Panc1 (cell line): ENCODE measurements around the gene GMDS. TPM values are rescaled to one million over a fixed set of nuclear protein-coding genes. Genes with fewer than 3 reads are reported as not detected.

Source experiments
- ATAC-seq: fragments of 200-7000 bp; cut with Tn5 transposase; 2 replicates; pipeline ENCODE4 v1.9.1; 2020; ENCODE audit warnings: mild to moderate bottlenecking, moderate library complexity
- BruUV-seq: library from RNA; stranded (reverse); fragments of 400-500 nt; replicated peaks from 2 replicates; lab custom pipeline; 2021; lab: Mats Ljungman, UMichigan
- CTCF ChIA-PET: fragments of 300-600 bp; sonication (Branson Sonifier 250); formaldehyde crosslinking; loops from one replicate; lab custom pipeline; 2022; ENCODE audit warnings: antibody characterized with exemption; lab: Charles Lee
- POLR2A ChIA-PET: fragments of 300-600 bp; sonication (Branson Sonifier 250); formaldehyde crosslinking; loops from one replicate; lab custom pipeline; 2022; ENCODE audit warnings: antibody characterized with exemption; lab: Charles Lee
- DNase-seq: peaks from one replicate; pipeline ENCODE4 v3.0.0-alpha.2; 2010; ENCODE audit warnings: low read depth, low spot score
- H3K27ac ChIP-seq: 2 replicates; pipeline ENCODE4 v1.5.1; 2011; ENCODE audit warnings: mild to moderate bottlenecking, low read length, inconsistent platforms
- H3K27me3 ChIP-seq: fragments of 200-500 bp; sonication (Bioruptor generic); 2 replicates; pipeline ENCODE4 v1.6.0; 2014; ENCODE audit warnings: low read length, inconsistent platforms; ENCODE audit not compliant: control insufficient read depth, insufficient read depth
- H3K36me3 ChIP-seq: fragments of 200-500 bp; sonication (Bioruptor generic); 2 replicates; pipeline ENCODE4 v1.5.1; 2014; ENCODE audit warnings: inconsistent platforms, mild to moderate bottlenecking, low read length, moderate library complexity; ENCODE audit not compliant: control insufficient read depth, insufficient read depth
- H3K4me1 ChIP-seq: 2 replicates; pipeline ENCODE4 v1.5.1; 2011; ENCODE audit warnings: inconsistent platforms, mild to moderate bottlenecking, low read length, moderate library complexity; ENCODE audit not compliant: control insufficient read depth, insufficient read depth
- H3K4me3 ChIP-seq, 2 experiments: 2 replicates each; pipeline ENCODE4 v1.5.1; 2011 to 2012; ENCODE audit warnings: low read depth in 2 of 2, low read length in 2 of 2, mild to moderate bottlenecking in 2 of 2, inconsistent platforms in 1 of 2, moderate library complexity in 1 of 2
- H3K9me3 ChIP-seq: fragments of 200-500 bp; sonication (Bioruptor generic); 2 replicates; pipeline ENCODE4 v1.5.1; 2014; ENCODE audit warnings: low read depth, mild to moderate bottlenecking, inconsistent platforms, low read length, moderate library complexity; ENCODE audit not compliant: control insufficient read depth, insufficient read depth
- CTCF ChIP-seq: fragments of 450-650 bp; IDR thresholded peaks from 2 replicates; pipeline ENCODE4 v1.5.1; 2017; ENCODE audit warnings: mild to moderate bottlenecking
- POLR2AphosphoS5 ChIP-seq: IDR thresholded peaks from 2 replicates; pipeline ENCODE4 v1.6.1; 2012; ENCODE audit warnings: mild to moderate bottlenecking, low read depth, low read length, moderate library complexity
- REST ChIP-seq, 2 experiments: IDR thresholded peaks; 2 replicates each; pipeline ENCODE4 v1.6.1; 2011 to 2012; ENCODE audit warnings: low read depth in 2 of 2, control low read depth in 1 of 2, low read length in 1 of 2, mild to moderate bottlenecking in 1 of 2, moderate library complexity in 1 of 2; ENCODE audit not compliant: insufficient read depth in 1 of 2
- SIN3A ChIP-seq: IDR thresholded peaks from 2 replicates; pipeline ENCODE4 v1.6.1; 2012; ENCODE audit warnings: low read depth, mild to moderate bottlenecking, low read length, moderate library complexity, borderline replicate concordance; ENCODE audit not compliant: insufficient read depth
- TCF7L2 ChIP-seq: IDR thresholded peaks from 2 replicates; pipeline ENCODE4 v1.6.1; 2011; ENCODE audit warnings: mild to moderate bottlenecking, low read depth, low read length, inconsistent platforms
- in situ Hi-C: cut with HindIII; loops from 2 replicates; pipeline ENCODE4 v1.10.0; 2016; ENCODE audit warnings: low sequenced_read_pairs, low pct_unique_long_range_greater_than_20kb
- intact Hi-C: fragments of 100-400 bp; cut with micrococcal nuclease; formaldehyde crosslinking; loops from one replicate; pipeline ENCODE4 v1.10.0; 2022; ENCODE audit not compliant: unreplicated experiment
- total RNA-seq: library from RNA; stranded (reverse); gene quantifications from one replicate; pipeline ENCODE4 v1.2.1, GENCODE V29; 2021; ENCODE audit not compliant: unreplicated experiment

Gene GMDS
- total RNA-seq, 1 experiment from 2014 or later = 9.8 TPM

GRCh38 chr6:2188397-2188796, 57.0 kb downstream of the GMDS start:
- ATAC-seq (no peak), DNase-seq (no peak)
- Histone ChIP-seq H3K27ac (no peak overlapping the region), H3K36me3 (no peaks in the 10 kb centered on the region), H3K4me3 (no peak overlapping the region), H3K9me3 (peaks cover 4% of the 10 kb centered on the region; the same call in 1 of the 2 replicates), H3K27me3 (no peaks in the 10 kb centered on the region), H3K4me1 (no peaks in the 10 kb centered on the region)
- POLR2A ChIA-PET = no interaction called here
- CTCF ChIA-PET = interaction anchor here (0.6 kb wide), 1 partner anchor 769 kb away, joined by 4 read pairs; no protein-coding TSS in a partner anchor
- TF ChIP-seq POLR2AphosphoS5 (no peak), SIN3A (no peak), REST (IDR thresholded peaks at IDR 0.05; ENCODE audit: insufficient read depth in 1 of 2, low read depth in 2 of 2, low read length in 1 of 2) (no peak), CTCF (no peak), TCF7L2 (no peak)
- in situ Hi-C loops = no loop called here
- intact Hi-C loops = no loop called here
- no TSS peak for BruUV-seq

GRCh38 chr6:2187826-2188225, 57.6 kb downstream of the GMDS start:
- Histone ChIP-seq H3K27ac (no peak overlapping the region), H3K4me1 (no peaks in the 10 kb centered on the region), H3K27me3 (no peaks in the 10 kb centered on the region), H3K36me3 (no peaks in the 10 kb centered on the region), H3K4me3 (no peak overlapping the region), H3K9me3 (peaks cover 4% of the 10 kb centered on the region; the same call in 1 of the 2 replicates)
- BruUV-seq = no TSS peak
- in situ Hi-C loops (no loop called here), intact Hi-C loops (no loop called here)
- CTCF ChIA-PET = interaction anchor here (0.6 kb wide), 1 partner anchor 769 kb away, joined by 4 read pairs; no protein-coding TSS in a partner anchor
- DNase-seq (no peak), ATAC-seq (no peak)
- POLR2A ChIA-PET = no interaction called here
- no peak for TF ChIP-seq SIN3A
- no peak for TF ChIP-seq CTCF
- no peak for TF ChIP-seq POLR2AphosphoS5
- no peak for TF ChIP-seq TCF7L2
- no peak for TF ChIP-seq REST (IDR thresholded peaks at IDR 0.05; ENCODE audit: insufficient read depth in 1 of 2, low read depth in 2 of 2, low read length in 1 of 2)
